Measurements from ENCODE around the gene CNN2. TPM values are rescaled to one million over a fixed set of nuclear protein-coding genes. Genes with fewer than 3 reads are reported as not detected.

CNN2 gene
- total RNA-seq: 96.9 and 189 TPM in 2 replicates

- TF ChIP-seq CTCF (IDR thresholded peaks at IDR 0.05; ENCODE audit: insufficient read depth, low read length, severe bottlenecking): no peak
- DNase-seq (ENCODE audit: low read depth): peak; percentile 38
- Histone ChIP-seq H3K36me3 (ENCODE audit: control insufficient read depth, insufficient read depth, low read length) (peaks cover 7% of the 10 kb centered on the region), H3K4me3 (ENCODE audit: low read depth, low read length) (peak within 1 kb of the TSS; percentile 96), H3K27me3 (ENCODE audit: control insufficient read depth, insufficient read depth, low read length) (no peaks in the 10 kb centered on the region)
- no peak for FAIRE-seq
Measured at GRCh38 chr19:1025960-1026782, at the start of gene CNN2. TSS of gene CNN2 (plus strand) at chr19:1026608. CDS start at chr19:1026662, 54 bp downstream.

- Histone ChIP-seq H3K27me3 (ENCODE audit: control insufficient read depth, insufficient read depth, low read length) (no peaks in the 10 kb centered on the region), H3K36me3 (ENCODE audit: control insufficient read depth, insufficient read depth, low read length) (peaks cover 1% of the 10 kb centered on the region), H3K4me3 (ENCODE audit: low read depth, low read length) (no peak overlapping the region)
- DNase-seq (ENCODE audit: low read depth) (no peak), FAIRE-seq (no peak)
- TF ChIP-seq CTCF (IDR thresholded peaks at IDR 0.05; ENCODE audit: insufficient read depth, low read length, severe bottlenecking): no peak
Measured at GRCh38 chr19:977058-977464, 49.3 kb upstream of the CNN2 start.

- no peak for FAIRE-seq
- no peak overlapping the region for H3K4me3 ChIP-seq (ENCODE audit: low read depth, low read length)
- no peaks in the 10 kb centered on the region for H3K27me3 ChIP-seq (ENCODE audit: control insufficient read depth, insufficient read depth, low read length)
- no peak for TF ChIP-seq CTCF (IDR thresholded peaks at IDR 0.05; ENCODE audit: insufficient read depth, low read length, severe bottlenecking)
- DNase-seq (ENCODE audit: low read depth): no peak
- no peaks in the 10 kb centered on the region for H3K36me3 ChIP-seq (ENCODE audit: control insufficient read depth, insufficient read depth, low read length)
Measured at GRCh38 chr19:979318-979741, 47.1 kb upstream of the CNN2 start.

GRCh38 chr19:980133-980998, 46.0 kb upstream of the CNN2 start:
- no peak for TF ChIP-seq CTCF (IDR thresholded peaks at IDR 0.05; ENCODE audit: insufficient read depth, low read length, severe bottlenecking)
- Histone ChIP-seq H3K4me3 (ENCODE audit: low read depth, low read length) (no peak overlapping the region), H3K36me3 (ENCODE audit: control insufficient read depth, insufficient read depth, low read length) (no peaks in the 10 kb centered on the region), H3K27me3 (ENCODE audit: control insufficient read depth, insufficient read depth, low read length) (no peaks in the 10 kb centered on the region)
- FAIRE-seq (no peak), DNase-seq (ENCODE audit: low read depth) (no peak)

- DNase-seq (ENCODE audit: low read depth) (peak; percentile 13), FAIRE-seq (no peak)
- Histone ChIP-seq H3K36me3 (ENCODE audit: control insufficient read depth, insufficient read depth, low read length) (peaks cover 12% of the 10 kb centered on the region), H3K4me3 (ENCODE audit: low read depth, low read length) (peak overlapping the region; percentile 32), H3K27me3 (ENCODE audit: control insufficient read depth, insufficient read depth, low read length) (no peaks in the 10 kb centered on the region)
- TF ChIP-seq CTCF (IDR thresholded peaks at IDR 0.05; ENCODE audit: insufficient read depth, low read length, severe bottlenecking): peak; percentile 71
Measured at GRCh38 chr19:982567-983170, 43.7 kb upstream of the CNN2 start.

Measured in bronchial epithelial cell (primary cell).